Measurements from ENCODE around the gene C16orf96. TPM values are rescaled to one million over a fixed set of nuclear protein-coding genes. Genes with fewer than 3 reads are reported as not detected.

C16orf96 gene
- total RNA-seq, 1 experiment from 2014 or later, result 1.4 TPM

- H3K9me3 Mint-ChIP-seq, result no peaks in the 10 kb centered on the region
- H2BK120ac ChIP-seq (ENCODE audit: low read depth, low read length, poor library complexity, severe bottlenecking), result no peak overlapping the region
- DNase-seq, result no peak
- H3K4me3 Mint-ChIP-seq, result no peak overlapping the region
- no peak overlapping the region for H2BK15ac ChIP-seq (ENCODE audit: low read depth, low read length)
- H3K27ac ChIP-seq (ENCODE audit: insufficient read length, low read depth, low read length), result no peak overlapping the region
- no peak overlapping the region for H4K8ac ChIP-seq (replicated peaks; ENCODE audit: insufficient read length, low read depth, low read length)
- H3K14ac ChIP-seq (ENCODE audit: insufficient read depth, low read length), result no peak overlapping the region; the same call in 1 of the 2 replicates
- H2BK5ac ChIP-seq (ENCODE audit: insufficient read length, low read length), result no peak overlapping the region
- peaks cover 8 to 24% of the 10 kb centered on the region in 2 experiments for H3K4me1 Mint-ChIP-seq
- H3K36me3 Mint-ChIP-seq (ENCODE audit: insufficient read depth in 1 of 3, low read depth in 3 of 3), result peaks cover 0 to 25% (median 6%) of the 10 kb centered on the region in 3 experiments; a peak in 4 of 7 replicates
- H3K27me3 Mint-ChIP-seq (ENCODE audit: low read depth), result no peaks in the 10 kb centered on the region
- H4K5ac ChIP-seq (ENCODE audit: insufficient read length, low read depth, low read length), result no peak overlapping the region
- no peak overlapping the region for H4K91ac ChIP-seq (ENCODE audit: insufficient read length, low read depth, low read length)
- H3K27ac Mint-ChIP-seq, result no peak overlapping the region
- no CpG with 5 or more reads among the region's 15 CpGs for WGBS (ENCODE audit: extremely low coverage, insufficient read length, low lambda C conversion rate)
- H3T11ph ChIP-seq (ENCODE audit: low read length), result no peak overlapping the region
- no peak overlapping the region for H3K4me2 ChIP-seq (ENCODE audit: insufficient read depth, insufficient read length, low read length)
- H2BK12ac ChIP-seq (ENCODE audit: insufficient read length, low read depth, low read length), result no peak overlapping the region
- no peaks in the 10 kb centered on the region for H3K79me1 ChIP-seq (ENCODE audit: insufficient read depth, low read depth, low read length, poor library complexity, severe bottlenecking)
- no peak for TF ChIP-seq CTCF (conservative IDR thresholded peaks at IDR 0.05)
- no peak overlapping the region for H2AFZ ChIP-seq (ENCODE audit: low read length)
- no peak overlapping the region for H3K56ac ChIP-seq (ENCODE audit: insufficient read length, low read depth, low read length)
- no peak overlapping the region for H3K4ac ChIP-seq (ENCODE audit: low read depth, low read length)
- H3K79me2 ChIP-seq (ENCODE audit: insufficient read depth, low read length), result no peaks in the 10 kb centered on the region
- no peaks in the 10 kb centered on the region for H3K9me3 ChIP-seq (ENCODE audit: control insufficient read depth, low read depth, low read length)
- no peak overlapping the region for H3K9ac ChIP-seq (ENCODE audit: extremely low read depth, insufficient read length, low read length)
- no peaks in the 10 kb centered on the region for H3K27me3 ChIP-seq (ENCODE audit: insufficient read depth, low read length)
- H3K23me2 ChIP-seq (ENCODE audit: insufficient read length, low read depth, low read length, poor library complexity, severe bottlenecking), result no peaks in the 10 kb centered on the region
- H4K20me1 ChIP-seq (ENCODE audit: control insufficient read depth, insufficient read depth, insufficient read length), result no peaks in the 10 kb centered on the region
- no peak overlapping the region for H3K18ac ChIP-seq (ENCODE audit: insufficient read length, low read depth, low read length)
- H2BK20ac ChIP-seq (ENCODE audit: low read depth, low read length, poor library complexity, severe bottlenecking), result no peak overlapping the region
- H3K4me1 ChIP-seq (ENCODE audit: insufficient read depth, low read length), result no peaks in the 10 kb centered on the region
- no peak overlapping the region for H2AK5ac ChIP-seq (ENCODE audit: insufficient read length, low read length)
- no peak overlapping the region for H3K23ac ChIP-seq (ENCODE audit: insufficient read length, low read depth, low read length)
Observed at GRCh38 chr16:4604401-4604800, 48.3 kb downstream of the C16orf96 start.
